ENCODE measurements around the gene TMEM247. TPM values are rescaled to one million over a fixed set of nuclear protein-coding genes. Genes with fewer than 3 reads are reported as not detected.

TMEM247 gene
- total RNA-seq, 1 experiment from 2014 or later: not detected

DNA sequence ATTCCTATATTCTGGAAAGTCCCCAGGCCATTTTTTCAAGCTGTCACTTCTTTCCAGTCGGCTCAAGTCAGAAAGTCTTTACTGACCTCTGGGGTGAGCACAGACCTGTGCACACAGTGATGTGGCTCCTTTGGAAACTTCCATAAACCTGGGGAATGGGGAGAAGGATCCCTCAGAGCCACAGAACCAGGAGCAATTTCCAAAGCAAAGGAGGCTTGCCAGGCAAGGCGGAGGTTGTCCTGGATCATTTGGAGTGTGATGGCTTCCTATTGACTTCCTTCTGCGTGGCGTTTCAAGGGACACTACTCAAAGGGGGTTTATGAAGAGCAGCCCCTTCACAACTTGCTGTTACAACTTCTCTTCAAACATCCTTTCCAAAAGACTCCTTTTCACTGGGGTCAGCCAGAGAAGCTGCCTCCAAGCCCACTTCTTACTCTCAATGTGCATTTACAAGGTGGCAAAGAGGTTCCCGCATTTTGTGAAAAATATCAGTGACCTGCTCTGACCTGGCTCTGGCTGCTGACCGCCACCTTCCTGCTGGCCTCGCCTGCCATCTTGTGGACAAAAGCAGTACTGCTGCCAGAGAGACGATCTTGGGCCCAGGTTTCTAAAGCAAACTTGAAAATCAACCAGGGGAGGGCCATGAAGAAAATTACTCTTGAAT is 18.2 kb upstream of the TMEM247 start:
- DNase-seq: peak; percentile 82
- peak; percentile 62 for ATAC-seq
- H3K27me3 ChIP-seq (ENCODE audit: low read length): no peaks in the 10 kb centered on the region
- intact Hi-C loops (cut with micrococcal nuclease): loop anchor here (1.0 to 2.0 kb wide), 4 partner anchors 52 to 468 kb away; no protein-coding TSS in a partner anchor
- H3F3A ChIP-seq (ENCODE audit: low read length, unreplicated experiment): no peaks in the 10 kb centered on the region
- no peak overlapping the region for H3K4me2 ChIP-seq (ENCODE audit: low read length)
- peaks cover 11% of the 10 kb centered on the region for H3K4me1 ChIP-seq (ENCODE audit: insufficient read depth, low read length)
- no peaks in the 10 kb centered on the region for H4K20me1 ChIP-seq (ENCODE audit: low read length)
- POLR2A ChIA-PET (ENCODE audit: unreplicated experiment): no interaction called here
- no peaks in the 10 kb centered on the region for H3K9me2 ChIP-seq (replicated peaks; ENCODE audit: low read length)
- no peaks in the 10 kb centered on the region for H3K79me2 ChIP-seq (ENCODE audit: low read length)
- CTCF ChIA-PET: interaction anchor here (0.6 kb wide), 1 partner anchor 164 kb away, joined by 6 read pairs; the partner anchor contains the start of gene EPAS1
- no TSS peak for BruUV-seq (replicated peaks)
- H3K9me3 ChIP-seq (ENCODE audit: low read length): no peaks in the 10 kb centered on the region
- TF ChIP-seq EZH2 (IDR thresholded peaks at IDR 0.05; ENCODE audit: low read length, unreplicated experiment) (no peak), EZH2phosphoT487 (IDR thresholded peaks at IDR 0.05; ENCODE audit: borderline replicate concordance, low read length) (no peak), CTCF (conservative IDR thresholded peaks at IDR 0.05; ENCODE audit: low read depth, low read length) (peak; percentile 99)
- H3K9ac ChIP-seq (ENCODE audit: low read length): no peak overlapping the region
- no peak overlapping the region for H3K4me3 ChIP-seq (ENCODE audit: low read length)
- H3K36me3 ChIP-seq (ENCODE audit: low read depth, low read length): no peaks in the 10 kb centered on the region
- H2AFZ ChIP-seq (ENCODE audit: low read length): no peak overlapping the region
- no peak overlapping the region for H3K27ac ChIP-seq (ENCODE audit: low read length)

DNA sequence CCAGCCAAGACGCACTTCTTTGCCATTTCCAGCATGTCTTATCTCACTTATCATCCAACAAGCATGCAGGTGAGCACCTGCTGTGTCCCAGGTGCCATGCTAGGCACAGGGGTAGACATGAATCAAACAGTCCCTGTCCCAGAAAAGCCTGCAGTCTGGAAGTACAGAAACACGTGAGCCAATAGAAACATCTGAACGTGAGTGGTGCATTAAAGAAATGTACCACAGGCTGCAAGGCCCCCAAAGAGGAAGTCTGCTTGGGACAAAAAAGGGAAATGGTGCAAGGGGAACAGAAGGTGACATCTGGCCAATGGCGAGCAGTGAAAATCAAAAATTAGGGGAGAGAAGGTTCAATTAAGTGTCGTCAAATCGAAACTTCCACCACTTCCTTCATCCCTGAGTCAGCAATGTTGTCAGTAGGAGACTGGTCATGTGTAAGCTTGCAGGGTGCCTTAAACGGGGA is 17.6 kb upstream of the TMEM247 start:
- BruUV-seq (replicated peaks): no TSS peak
- Histone ChIP-seq H3K27me3 (ENCODE audit: low read length) (no peaks in the 10 kb centered on the region), H3K4me3 (ENCODE audit: low read length) (no peak overlapping the region), H3K9me2 (replicated peaks; ENCODE audit: low read length) (no peaks in the 10 kb centered on the region), H3K27ac (ENCODE audit: low read length) (no peak overlapping the region), H3K79me2 (ENCODE audit: low read length) (no peaks in the 10 kb centered on the region), H4K20me1 (ENCODE audit: low read length) (no peaks in the 10 kb centered on the region), H3K9me3 (ENCODE audit: low read length) (no peaks in the 10 kb centered on the region), H2AFZ (ENCODE audit: low read length) (no peak overlapping the region; the same call in 1 of the 2 replicates), H3F3A (ENCODE audit: low read length, unreplicated experiment) (no peaks in the 10 kb centered on the region), H3K9ac (ENCODE audit: low read length) (no peak overlapping the region), H3K36me3 (ENCODE audit: low read depth, low read length) (no peaks in the 10 kb centered on the region), H3K4me2 (ENCODE audit: low read length) (no peak overlapping the region), H3K4me1 (ENCODE audit: insufficient read depth, low read length) (peaks cover 11% of the 10 kb centered on the region)
- POLR2A ChIA-PET (ENCODE audit: unreplicated experiment): no interaction called here
- CTCF ChIA-PET: no interaction called here
- intact Hi-C loops (cut with micrococcal nuclease): loop anchor here (1.0 to 2.0 kb wide), 4 partner anchors 53 to 469 kb away; no protein-coding TSS in a partner anchor
- ATAC-seq (no peak), DNase-seq (no peak)
- TF ChIP-seq CTCF (conservative IDR thresholded peaks at IDR 0.05; ENCODE audit: low read depth, low read length) (no peak; the same call in 1 of the 2 replicates), EZH2phosphoT487 (IDR thresholded peaks at IDR 0.05; ENCODE audit: borderline replicate concordance, low read length) (no peak), EZH2 (IDR thresholded peaks at IDR 0.05; ENCODE audit: low read length, unreplicated experiment) (no peak)

GRCh38 chr2:46462936-46463335 is 16.4 kb upstream of the TMEM247 start:
- BruUV-seq (replicated peaks): no TSS peak
- H2AFZ ChIP-seq (ENCODE audit: low read length): no peak overlapping the region
- H3K4me2 ChIP-seq (ENCODE audit: low read length): no peak overlapping the region
- no peaks in the 10 kb centered on the region for H3K79me2 ChIP-seq (ENCODE audit: low read length)
- no peak overlapping the region for H3K9ac ChIP-seq (ENCODE audit: low read length)
- ATAC-seq: no peak
- H3K27ac ChIP-seq (ENCODE audit: low read length): no peak overlapping the region
- H4K20me1 ChIP-seq (ENCODE audit: low read length): no peaks in the 10 kb centered on the region
- DNase-seq: no peak
- peaks cover 11% of the 10 kb centered on the region for H3K4me1 ChIP-seq (ENCODE audit: insufficient read depth, low read length)
- no peak overlapping the region for H3K4me3 ChIP-seq (ENCODE audit: low read length)
- no peaks in the 10 kb centered on the region for H3K27me3 ChIP-seq (ENCODE audit: low read length)
- intact Hi-C loops (cut with micrococcal nuclease): no loop called here
- no peaks in the 10 kb centered on the region for H3K9me2 ChIP-seq (replicated peaks; ENCODE audit: low read length)
- H3F3A ChIP-seq (ENCODE audit: low read length, unreplicated experiment): no peaks in the 10 kb centered on the region
- TF ChIP-seq EZH2 (IDR thresholded peaks at IDR 0.05; ENCODE audit: low read length, unreplicated experiment) (no peak), EZH2phosphoT487 (IDR thresholded peaks at IDR 0.05; ENCODE audit: borderline replicate concordance, low read length) (no peak), CTCF (conservative IDR thresholded peaks at IDR 0.05; ENCODE audit: low read depth, low read length) (no peak)
- ChIA-PET POLR2A (ENCODE audit: unreplicated experiment) (interaction anchor here (0.5 kb wide), 1 partner anchor 33 kb away, joined by 4 read pairs; no protein-coding TSS in a partner anchor), CTCF (no interaction called here)
- no peaks in the 10 kb centered on the region for H3K9me3 ChIP-seq (ENCODE audit: low read length)
- no peaks in the 10 kb centered on the region for H3K36me3 ChIP-seq (ENCODE audit: low read depth, low read length)

Data from PC-3 (cell line).